ENCODE data around the gene CYTH2. TPM values are rescaled to one million over a fixed set of nuclear protein-coding genes. Genes with fewer than 3 reads are reported as not detected.

The CYTH2 gene
- polyA plus RNA-seq, 1 donor from 2014 or later, result 397 TPM

- H3K27me3 ChIP-seq (ENCODE audit: insufficient read depth, low read depth, low read length), result no peaks in the 10 kb centered on the region
- H3K9me3 ChIP-seq (ENCODE audit: low read length), result no peaks in the 10 kb centered on the region
- H3K27ac ChIP-seq (ENCODE audit: low read length), result no peak overlapping the region
- TF ChIP-seq RAD21 (conservative IDR thresholded peaks at IDR 0.05) (no peak), EP300 (conservative IDR thresholded peaks at IDR 0.05; ENCODE audit: poor library complexity, severe bottlenecking) (no peak), EZH2 (IDR thresholded peaks at IDR 0.05; ENCODE audit: borderline replicate concordance, insufficient read depth, low read length, poor library complexity, severe bottlenecking) (no peak), POLR2AphosphoS5 (IDR thresholded peaks at IDR 0.05) (no peak), SMC3 (conservative IDR thresholded peaks at IDR 0.05; ENCODE audit: poor library complexity) (no peak)
- TF ChIP-seq, protein P1, sequence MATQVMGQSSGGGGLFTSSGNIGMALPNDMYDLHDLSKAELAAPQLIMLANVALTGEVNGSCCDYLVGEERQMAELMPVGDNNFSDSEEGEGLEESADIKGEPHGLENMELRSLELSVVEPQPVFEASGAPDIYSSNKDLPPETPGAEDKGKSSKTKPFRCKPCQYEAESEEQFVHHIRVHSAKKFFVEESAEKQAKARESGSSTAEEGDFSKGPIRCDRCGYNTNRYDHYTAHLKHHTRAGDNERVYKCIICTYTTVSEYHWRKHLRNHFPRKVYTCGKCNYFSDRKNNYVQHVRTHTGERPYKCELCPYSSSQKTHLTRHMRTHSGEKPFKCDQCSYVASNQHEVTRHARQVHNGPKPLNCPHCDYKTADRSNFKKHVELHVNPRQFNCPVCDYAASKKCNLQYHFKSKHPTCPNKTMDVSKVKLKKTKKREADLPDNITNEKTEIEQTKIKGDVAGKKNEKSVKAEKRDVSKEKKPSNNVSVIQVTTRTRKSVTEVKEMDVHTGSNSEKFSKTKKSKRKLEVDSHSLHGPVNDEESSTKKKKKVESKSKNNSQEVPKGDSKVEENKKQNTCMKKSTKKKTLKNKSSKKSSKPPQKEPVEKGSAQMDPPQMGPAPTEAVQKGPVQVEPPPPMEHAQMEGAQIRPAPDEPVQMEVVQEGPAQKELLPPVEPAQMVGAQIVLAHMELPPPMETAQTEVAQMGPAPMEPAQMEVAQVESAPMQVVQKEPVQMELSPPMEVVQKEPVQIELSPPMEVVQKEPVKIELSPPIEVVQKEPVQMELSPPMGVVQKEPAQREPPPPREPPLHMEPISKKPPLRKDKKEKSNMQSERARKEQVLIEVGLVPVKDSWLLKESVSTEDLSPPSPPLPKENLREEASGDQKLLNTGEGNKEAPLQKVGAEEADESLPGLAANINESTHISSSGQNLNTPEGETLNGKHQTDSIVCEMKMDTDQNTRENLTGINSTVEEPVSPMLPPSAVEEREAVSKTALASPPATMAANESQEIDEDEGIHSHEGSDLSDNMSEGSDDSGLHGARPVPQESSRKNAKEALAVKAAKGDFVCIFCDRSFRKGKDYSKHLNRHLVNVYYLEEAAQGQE (IDR thresholded peaks at IDR 0.05; ENCODE audit: borderline replicate concordance), result no peak
- no peaks in the 10 kb centered on the region for H4K20me1 ChIP-seq (ENCODE audit: insufficient read depth)
- no peak overlapping the region for H3K4me3 ChIP-seq (ENCODE audit: low read length)
- H3K36me3 ChIP-seq (ENCODE audit: insufficient read depth, low read length), result no peaks in the 10 kb centered on the region
- no peak overlapping the region for H3K4me2 ChIP-seq (ENCODE audit: low read length)
- H3K79me2 ChIP-seq (replicated peaks; ENCODE audit: insufficient read depth, low read length), result no peaks in the 10 kb centered on the region
- H3K9me2 ChIP-seq (ENCODE audit: insufficient read depth, low read length), result no peaks in the 10 kb centered on the region
- H2AFZ ChIP-seq (ENCODE audit: low read depth, low read length), result no peak overlapping the region
- no peaks in the 10 kb centered on the region for H3F3A ChIP-seq (ENCODE audit: insufficient read depth, low read length, poor library complexity, severe bottlenecking)
- H3K9ac ChIP-seq (ENCODE audit: low read length), result no peak overlapping the region
Measured at GRCh38 chr19:48455908-48456562, 13.1 kb upstream of the CYTH2 start.

DNA sequence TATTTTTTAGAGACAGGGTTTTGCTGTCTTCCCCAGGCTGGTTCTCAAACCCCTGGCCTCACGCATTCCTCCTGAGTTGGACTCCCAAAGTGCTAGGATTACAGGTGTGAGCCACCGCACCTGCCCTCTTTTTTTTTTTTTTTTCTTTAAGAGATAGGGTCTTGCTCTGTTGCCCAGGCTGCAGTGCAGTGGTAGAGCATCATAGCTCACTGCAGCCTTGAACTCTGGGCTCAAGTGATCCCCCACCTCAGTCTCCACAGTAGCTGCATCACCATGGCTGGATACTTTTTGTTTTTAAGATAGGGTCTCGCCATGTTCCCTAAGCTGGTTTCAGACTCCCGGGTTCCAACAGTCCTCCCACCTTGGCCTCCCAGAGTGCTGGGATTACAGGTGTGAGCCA, 12.3 kb upstream of the CYTH2 start:
- no peaks in the 10 kb centered on the region for H3K36me3 ChIP-seq (ENCODE audit: insufficient read depth, low read length)

More for the DNA sequence above, 12.3 kb upstream of the CYTH2 start:
- no peak overlapping the region for H3K27ac ChIP-seq (ENCODE audit: low read length)
- TF ChIP-seq, protein P1 (IDR thresholded peaks at IDR 0.05; ENCODE audit: borderline replicate concordance), result no peak
- TF ChIP-seq CTCF (IDR thresholded peaks at IDR 0.05; ENCODE audit: poor library complexity, severe bottlenecking), result no peak
- TF ChIP-seq SMC3 (conservative IDR thresholded peaks at IDR 0.05; ENCODE audit: poor library complexity), result no peak
- TF ChIP-seq MXI1 (conservative IDR thresholded peaks at IDR 0.05; ENCODE audit: poor library complexity, severe bottlenecking), result no peak
- TF ChIP-seq EP300 (conservative IDR thresholded peaks at IDR 0.05; ENCODE audit: poor library complexity, severe bottlenecking), result no peak
- no peak for TF ChIP-seq POLR2AphosphoS5 (IDR thresholded peaks at IDR 0.05)
- no peak for TF ChIP-seq EZH2 (IDR thresholded peaks at IDR 0.05; ENCODE audit: borderline replicate concordance, insufficient read depth, low read length, poor library complexity, severe bottlenecking)
- H3K79me2 ChIP-seq (replicated peaks; ENCODE audit: insufficient read depth, low read length), result no peaks in the 10 kb centered on the region
- no peaks in the 10 kb centered on the region for H3K9me2 ChIP-seq (ENCODE audit: insufficient read depth, low read length)
- no peaks in the 10 kb centered on the region for H3K9me3 ChIP-seq (ENCODE audit: low read length)
- H3K4me2 ChIP-seq (ENCODE audit: low read length), result no peak overlapping the region
- H4K20me1 ChIP-seq (ENCODE audit: insufficient read depth), result no peaks in the 10 kb centered on the region
- H3F3A ChIP-seq (ENCODE audit: insufficient read depth, low read length, poor library complexity, severe bottlenecking), result no peaks in the 10 kb centered on the region
- no peak overlapping the region for H2AFZ ChIP-seq (ENCODE audit: low read depth, low read length)
- H3K27me3 ChIP-seq (ENCODE audit: insufficient read depth, low read depth, low read length), result no peaks in the 10 kb centered on the region
- H3K4me3 ChIP-seq (ENCODE audit: low read length), result no peak overlapping the region
- H3K9ac ChIP-seq (ENCODE audit: low read length), result no peak overlapping the region
